Astrocyte (in vitro differentiated cells and primary cell): Measurements from ENCODE around the gene ADAMTS16. TPM values are rescaled to one million over a fixed set of nuclear protein-coding genes. Genes with fewer than 3 reads are reported as not detected.
A peak's percentile ranks its signal among the peaks of the same experiment; 100 is the strongest.

ENCODE experiments used
- DNase-seq: peaks from one replicate; pipeline ENCODE4 v3.0.0-alpha.2; 2010; ENCODE audit warnings: low read depth
- FAIRE-seq: peaks from 2 replicates; lab custom pipeline; 2011; peaks lifted over from hg19 to GRCh38; lab: Jason Lieb, UNC
- H2AFZ ChIP-seq: 2 replicates; pipeline ENCODE4 v1.6.0; 2012; ENCODE audit warnings: low read depth, low read length, inconsistent platforms
- H3K27ac ChIP-seq: 2 replicates; pipeline ENCODE4 v1.5.1; 2011; ENCODE audit warnings: low read depth, low read length, inconsistent platforms
- H3K27me3 ChIP-seq: 2 replicates; pipeline ENCODE4 v1.6.0; 2011; ENCODE audit warnings: low read length, inconsistent platforms; ENCODE audit not compliant: insufficient read depth
- H3K36me3 ChIP-seq: 2 replicates; pipeline ENCODE4 v1.5.1; 2011; ENCODE audit warnings: low read length, inconsistent platforms; ENCODE audit not compliant: insufficient read depth
- H3K4me1 ChIP-seq: 2 replicates; pipeline ENCODE4 v1.5.1; 2011; ENCODE audit warnings: low read length, inconsistent platforms; ENCODE audit not compliant: insufficient read depth
- H3K4me2 ChIP-seq: 2 replicates; pipeline ENCODE4 v1.6.0; 2012; ENCODE audit warnings: low read length, inconsistent platforms
- H3K4me3 ChIP-seq: 2 replicates; pipeline ENCODE4 v1.5.1; 2011; ENCODE audit warnings: low read depth, mild to moderate bottlenecking, low read length, inconsistent platforms; ENCODE audit not compliant: insufficient read depth
- H3K79me2 ChIP-seq: 2 replicates; pipeline ENCODE4 v1.6.0; 2012; ENCODE audit warnings: mild to moderate bottlenecking, low read length, inconsistent platforms; ENCODE audit not compliant: insufficient read depth
- H3K9ac ChIP-seq: 2 replicates; pipeline ENCODE4 v1.6.0; 2012; ENCODE audit warnings: mild to moderate bottlenecking, low read length, inconsistent platforms
- H3K9me3 ChIP-seq: 2 replicates; pipeline ENCODE4 v1.5.1; 2012; ENCODE audit warnings: low read depth, mild to moderate bottlenecking, low read length, inconsistent platforms; ENCODE audit not compliant: insufficient read depth
- H4K20me1 ChIP-seq: 2 replicates; pipeline ENCODE4 v1.6.0; 2012; ENCODE audit warnings: low read length, inconsistent platforms; ENCODE audit not compliant: insufficient read depth
- H3K27ac Mint-ChIP-seq: one replicate; pipeline ENCODE4 v1.8.0; 2021; ENCODE audit warnings: mild to moderate bottlenecking, mixed read lengths; ENCODE audit not compliant: unreplicated experiment
- H3K27me3 Mint-ChIP-seq: one replicate; pipeline ENCODE4 v1.8.0; 2021; ENCODE audit warnings: low read depth, mixed read lengths; ENCODE audit not compliant: unreplicated experiment
- H3K36me3 Mint-ChIP-seq: one replicate; pipeline ENCODE4 v1.8.0; 2021; ENCODE audit warnings: low read depth, mixed read lengths; ENCODE audit not compliant: unreplicated experiment
- H3K4me1 Mint-ChIP-seq: one replicate; pipeline ENCODE4 v1.8.0; 2021; ENCODE audit warnings: low read depth, mixed read lengths; ENCODE audit not compliant: unreplicated experiment
- H3K4me3 Mint-ChIP-seq: one replicate; pipeline ENCODE4 v1.8.0; 2021; ENCODE audit warnings: mild to moderate bottlenecking, moderate library complexity, mixed read lengths; ENCODE audit not compliant: unreplicated experiment
- H3K9me3 Mint-ChIP-seq: one replicate; pipeline ENCODE4 v1.8.0; 2021; ENCODE audit warnings: mild to moderate bottlenecking, mixed read lengths; ENCODE audit not compliant: unreplicated experiment
- CTCF ChIP-seq: IDR thresholded peaks from 2 replicates; pipeline ENCODE4 v1.5.1; 2011; ENCODE audit warnings: low read depth, mild to moderate bottlenecking, inconsistent platforms, low read length, moderate library complexity; ENCODE audit not compliant: insufficient read depth
- EZH2 ChIP-seq: IDR thresholded peaks from 2 replicates; pipeline ENCODE4 v1.6.1; 2012; ENCODE audit warnings: mild to moderate bottlenecking, low read length, inconsistent platforms; ENCODE audit not compliant: insufficient read depth
- total RNA-seq: library from RNA; stranded (reverse); gene quantifications from 2 replicates; pipeline ENCODE4 v1.2.1, GENCODE V29; 2021

ADAMTS16 gene
- total RNA-seq, 1 donor from 2014 or later = 5.7 TPM

GRCh38 chr5:5321137-5321536 lies 181.0 kb downstream of the ADAMTS16 start:
- no peak overlapping the region for H3K9ac ChIP-seq
- no peak for DNase-seq
- no peaks in the 10 kb centered on the region for H3K27me3 Mint-ChIP-seq
- H3K4me2 ChIP-seq = no peak overlapping the region
- no peak overlapping the region for H3K27ac ChIP-seq
- peaks cover 26% of the 10 kb centered on the region for H3K4me1 ChIP-seq
- H3K4me1 Mint-ChIP-seq = peaks cover 24% of the 10 kb centered on the region
- no peak overlapping the region for H3K4me3 ChIP-seq
- H3K27ac Mint-ChIP-seq = no peak overlapping the region
- H4K20me1 ChIP-seq = no peaks in the 10 kb centered on the region
- H3K9me3 ChIP-seq = no peaks in the 10 kb centered on the region
- H3K4me3 Mint-ChIP-seq = no peak overlapping the region
- H3K9me3 Mint-ChIP-seq = peaks cover 11% of the 10 kb centered on the region
- peaks cover 4% of the 10 kb centered on the region for H3K36me3 Mint-ChIP-seq
- TF ChIP-seq CTCF (no peak), EZH2 (no peak)
- H3K36me3 ChIP-seq = no peaks in the 10 kb centered on the region
- no peak for FAIRE-seq
- no peak overlapping the region for H2AFZ ChIP-seq
- no peaks in the 10 kb centered on the region for H3K27me3 ChIP-seq
- H3K79me2 ChIP-seq = no peaks in the 10 kb centered on the region

- Histone ChIP-seq H3K4me3 (no peak overlapping the region), H3K9me3 (no peaks in the 10 kb centered on the region), H3K4me2 (no peak overlapping the region), H2AFZ (no peak overlapping the region), H3K79me2 (no peaks in the 10 kb centered on the region), H3K4me1 (peaks cover 18% of the 10 kb centered on the region), H4K20me1 (no peaks in the 10 kb centered on the region), H3K9ac (no peak overlapping the region), H3K27me3 (no peaks in the 10 kb centered on the region), H3K36me3 (no peaks in the 10 kb centered on the region), H3K27ac (no peak overlapping the region)
- FAIRE-seq = no peak
- no peak for TF ChIP-seq EZH2
- no peak for TF ChIP-seq CTCF
- Mint-ChIP-seq H3K4me3 (no peak overlapping the region), H3K27me3 (peaks cover 2% of the 10 kb centered on the region), H3K9me3 (peaks cover 11% of the 10 kb centered on the region), H3K4me1 (peaks cover 33% of the 10 kb centered on the region), H3K27ac (no peak overlapping the region), H3K36me3 (peaks cover 4% of the 10 kb centered on the region)
- DNase-seq = no peak
These were observed 183.4 kb downstream of the ADAMTS16 start for GRCh38 chr5:5323551-5323950.

- Mint-ChIP-seq H3K36me3 (peaks cover 2% of the 10 kb centered on the region), H3K27ac (peak overlapping the region; percentile 88), H3K4me3 (peak overlapping the region; percentile 20), H3K9me3 (peaks cover 7% of the 10 kb centered on the region), H3K27me3 (peaks cover 2% of the 10 kb centered on the region), H3K4me1 (peaks cover 41% of the 10 kb centered on the region)
- Histone ChIP-seq H3K27ac (peak overlapping the region; percentile 34), H3K4me1 (peaks cover 12% of the 10 kb centered on the region), H3K4me3 (no peak overlapping the region), H3K4me2 (peak overlapping the region; percentile 45), H3K27me3 (no peaks in the 10 kb centered on the region), H2AFZ (no peak overlapping the region), H3K36me3 (no peaks in the 10 kb centered on the region), H4K20me1 (no peaks in the 10 kb centered on the region), H3K9ac (peak overlapping the region; percentile 59), H3K9me3 (no peaks in the 10 kb centered on the region), H3K79me2 (no peaks in the 10 kb centered on the region)
- DNase-seq (peak; percentile 65), FAIRE-seq (no peak)
- no peak for TF ChIP-seq EZH2
- no peak for TF ChIP-seq CTCF
These were observed 186.1 kb downstream of the ADAMTS16 start for GRCh38 chr5:5326115-5326758.
